DND-41 (cell line): ENCODE measurements around the gene IL17B.

Experiments used
- ATAC-seq: fragments of 200-7000 bp; cut with Tn5 transposase; 3 replicates; pipeline ENCODE4 v1.9.1; 2021; ENCODE audit warnings: low read depth; ENCODE audit not compliant: insufficient read depth
- DNase-seq: peaks from one replicate; pipeline ENCODE4 v3.0.0-alpha.2; 2020
- H2AFZ ChIP-seq: 2 replicates; pipeline ENCODE4 v1.6.0; 2012; ENCODE audit warnings: low read depth, low read length
- H3K27ac ChIP-seq: 2 replicates; pipeline ENCODE4 v1.5.1; 2012; ENCODE audit warnings: low read length, inconsistent platforms
- H3K27me3 ChIP-seq: fragments of 200-600 bp; sonication (generic); 2 replicates; pipeline ENCODE4 v1.6.0; 2012; ENCODE audit warnings: low read length, mild to moderate bottlenecking, inconsistent platforms; ENCODE audit not compliant: insufficient read depth, poor library complexity
- H3K36me3 ChIP-seq: 2 replicates; pipeline ENCODE4 v1.5.1; 2012; ENCODE audit warnings: low read length, inconsistent platforms; ENCODE audit not compliant: insufficient read depth
- H3K4me1 ChIP-seq: 2 replicates; pipeline ENCODE4 v1.5.1; 2012; ENCODE audit warnings: mild to moderate bottlenecking, low read length; ENCODE audit not compliant: insufficient read depth
- H3K4me2 ChIP-seq: 2 replicates; pipeline ENCODE4 v1.6.0; 2012; ENCODE audit warnings: mild to moderate bottlenecking, moderate library complexity, low read length, inconsistent platforms; ENCODE audit not compliant: insufficient read depth
- H3K4me3 ChIP-seq, 2 experiments: fragments of 200-600 bp in 1 of 2; shearing (Covaris generic) in 1 of 2; 2 replicates each; pipeline ENCODE4 v1.5.1; 2012 to 2016; ENCODE audit warnings: inconsistent platforms in 2 of 2, low read length in 2 of 2, mild to moderate bottlenecking in 2 of 2, low read depth in 1 of 2, moderate library complexity in 1 of 2
- H3K79me2 ChIP-seq: 2 replicates; pipeline ENCODE4 v1.6.0; 2012; ENCODE audit warnings: low read length, inconsistent platforms; ENCODE audit not compliant: insufficient read depth
- H3K9ac ChIP-seq: 2 replicates; pipeline ENCODE4 v1.6.0; 2012; ENCODE audit warnings: low read depth, mild to moderate bottlenecking, inconsistent platforms, low read length, moderate library complexity
- H3K9me3 ChIP-seq: 2 replicates; pipeline ENCODE4 v1.5.1; 2012; ENCODE audit warnings: low read length, moderate library complexity, mild to moderate bottlenecking, inconsistent platforms; ENCODE audit not compliant: insufficient read depth, severe bottlenecking
- H4K20me1 ChIP-seq: 2 replicates; pipeline ENCODE4 v1.6.0; 2012; ENCODE audit warnings: low read length; ENCODE audit not compliant: insufficient read depth
- EZH2 ChIP-seq: IDR thresholded peaks from 3 replicates; pipeline ENCODE4 v1.6.1; 2012; ENCODE audit warnings: borderline replicate concordance, low read depth, mild to moderate bottlenecking, moderate library complexity, low read length, inconsistent platforms; ENCODE audit not compliant: severe bottlenecking
- TF ChIP-seq, protein P1 (sequence below): IDR thresholded peaks from 2 replicates; pipeline ENCODE4 v1.5.1; 2012; ENCODE audit warnings: borderline replicate concordance, low read length, moderate library complexity, mild to moderate bottlenecking; ENCODE audit not compliant: poor library complexity, severe bottlenecking; ENCODE audit errors: extremely low read depth

Gene IL17B

DNA sequence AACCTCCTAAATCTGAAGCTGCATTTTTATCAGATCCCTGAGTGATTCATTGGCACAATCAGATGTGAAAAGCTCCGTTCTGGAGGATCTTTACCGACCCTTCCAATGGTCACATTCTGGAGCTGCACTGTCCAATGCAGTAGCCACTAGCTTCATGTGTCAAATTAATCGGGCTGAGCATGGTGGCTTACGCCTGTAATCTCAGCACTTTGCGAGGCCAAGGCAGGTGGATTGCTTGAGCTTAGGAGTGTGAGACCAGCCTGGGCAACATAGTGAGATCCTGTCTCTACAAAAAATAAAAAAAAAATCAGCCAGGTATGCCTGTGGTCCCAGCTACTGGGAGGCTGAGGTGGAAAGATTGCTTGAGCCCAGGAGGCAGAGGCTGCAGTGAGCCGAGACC is 3.7 kb downstream of the IL17B start:
- ATAC-seq (no peak), DNase-seq (no peak)
- Histone ChIP-seq H3K27me3 (no peaks in the 10 kb centered on the region), H3K36me3 (no peaks in the 10 kb centered on the region), H3K79me2 (no peaks in the 10 kb centered on the region), H2AFZ (no peak overlapping the region), H3K4me3 (no peak overlapping the region), H3K4me1 (no peaks in the 10 kb centered on the region), H3K4me2 (no peak overlapping the region), H3K9me3 (no peaks in the 10 kb centered on the region), H4K20me1 (no peaks in the 10 kb centered on the region), H3K9ac (no peak overlapping the region), H3K27ac (no peak overlapping the region)
- TF ChIP-seq, protein P1, sequence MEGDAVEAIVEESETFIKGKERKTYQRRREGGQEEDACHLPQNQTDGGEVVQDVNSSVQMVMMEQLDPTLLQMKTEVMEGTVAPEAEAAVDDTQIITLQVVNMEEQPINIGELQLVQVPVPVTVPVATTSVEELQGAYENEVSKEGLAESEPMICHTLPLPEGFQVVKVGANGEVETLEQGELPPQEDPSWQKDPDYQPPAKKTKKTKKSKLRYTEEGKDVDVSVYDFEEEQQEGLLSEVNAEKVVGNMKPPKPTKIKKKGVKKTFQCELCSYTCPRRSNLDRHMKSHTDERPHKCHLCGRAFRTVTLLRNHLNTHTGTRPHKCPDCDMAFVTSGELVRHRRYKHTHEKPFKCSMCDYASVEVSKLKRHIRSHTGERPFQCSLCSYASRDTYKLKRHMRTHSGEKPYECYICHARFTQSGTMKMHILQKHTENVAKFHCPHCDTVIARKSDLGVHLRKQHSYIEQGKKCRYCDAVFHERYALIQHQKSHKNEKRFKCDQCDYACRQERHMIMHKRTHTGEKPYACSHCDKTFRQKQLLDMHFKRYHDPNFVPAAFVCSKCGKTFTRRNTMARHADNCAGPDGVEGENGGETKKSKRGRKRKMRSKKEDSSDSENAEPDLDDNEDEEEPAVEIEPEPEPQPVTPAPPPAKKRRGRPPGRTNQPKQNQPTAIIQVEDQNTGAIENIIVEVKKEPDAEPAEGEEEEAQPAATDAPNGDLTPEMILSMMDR = no peak
- TF ChIP-seq EZH2 = no peak

DNA sequence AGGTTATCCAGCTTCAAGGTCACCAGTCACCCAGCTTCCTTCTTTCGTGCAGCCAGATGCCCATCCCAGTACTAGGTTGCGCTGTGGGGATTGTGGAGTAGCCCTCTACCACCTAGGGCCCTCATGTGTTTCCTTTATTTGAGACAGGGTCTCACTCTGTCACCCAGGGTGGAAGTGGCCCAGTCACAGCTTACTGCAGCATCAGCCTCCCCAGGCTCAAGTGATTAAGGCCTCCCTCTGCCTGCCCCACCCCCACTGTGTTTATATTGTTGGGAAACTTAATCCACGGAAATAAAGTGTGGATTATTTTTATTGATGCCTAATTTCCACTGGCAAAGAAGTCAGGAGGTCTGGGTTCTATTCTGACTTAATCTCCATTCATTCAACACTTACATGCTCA is 4.3 kb downstream of the IL17B start:
- H3K9ac ChIP-seq = no peak overlapping the region

DNA sequence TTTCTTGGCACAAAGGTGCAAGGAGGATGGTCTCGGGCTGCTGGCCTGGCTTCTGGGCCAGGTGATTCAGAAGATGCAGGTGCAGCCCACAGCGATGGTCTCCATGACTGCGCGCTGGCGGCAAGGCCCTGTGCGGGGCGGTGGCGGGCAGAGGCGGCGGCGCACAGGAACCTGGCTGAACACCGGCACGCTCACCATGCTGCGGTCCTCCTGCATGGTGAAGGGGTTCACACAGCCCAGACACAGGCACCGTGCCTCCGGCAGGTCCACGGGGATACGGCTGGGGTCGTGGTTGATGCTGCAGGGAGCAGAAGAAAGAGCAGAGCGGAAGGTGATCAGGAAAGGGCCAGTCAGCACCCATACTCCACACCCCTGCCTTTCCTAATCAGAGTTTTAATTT is 4.8 kb downstream of the IL17B start:
- no peaks in the 10 kb centered on the region for H4K20me1 ChIP-seq
- ATAC-seq (no peak), DNase-seq (no peak)
- H3K27ac ChIP-seq = no peak overlapping the region
- no peak overlapping the region for H3K9ac ChIP-seq
- H3K27me3 ChIP-seq = no peaks in the 10 kb centered on the region
- no peak overlapping the region for H3K4me3 ChIP-seq
- no peaks in the 10 kb centered on the region for H3K9me3 ChIP-seq
- H3K79me2 ChIP-seq = no peaks in the 10 kb centered on the region
- no peak overlapping the region for H3K4me2 ChIP-seq
- no peak for TF ChIP-seq EZH2
- TF ChIP-seq, protein P1 = no peak
- H2AFZ ChIP-seq = no peak overlapping the region
- H3K4me1 ChIP-seq = no peaks in the 10 kb centered on the region
- H3K36me3 ChIP-seq = no peaks in the 10 kb centered on the region

More for the DNA sequence above, 4.3 kb downstream of the IL17B start:
- Histone ChIP-seq H3K27ac (no peak overlapping the region), H3K79me2 (no peaks in the 10 kb centered on the region), H3K36me3 (no peaks in the 10 kb centered on the region), H2AFZ (no peak overlapping the region), H4K20me1 (no peaks in the 10 kb centered on the region), H3K27me3 (no peaks in the 10 kb centered on the region), H3K4me1 (no peaks in the 10 kb centered on the region), H3K9me3 (no peaks in the 10 kb centered on the region), H3K4me2 (no peak overlapping the region), H3K4me3 (no peak overlapping the region)
- DNase-seq = no peak
- TF ChIP-seq EZH2 = no peak
- TF ChIP-seq, protein P1 = no peak
- no peak for ATAC-seq

DNA sequence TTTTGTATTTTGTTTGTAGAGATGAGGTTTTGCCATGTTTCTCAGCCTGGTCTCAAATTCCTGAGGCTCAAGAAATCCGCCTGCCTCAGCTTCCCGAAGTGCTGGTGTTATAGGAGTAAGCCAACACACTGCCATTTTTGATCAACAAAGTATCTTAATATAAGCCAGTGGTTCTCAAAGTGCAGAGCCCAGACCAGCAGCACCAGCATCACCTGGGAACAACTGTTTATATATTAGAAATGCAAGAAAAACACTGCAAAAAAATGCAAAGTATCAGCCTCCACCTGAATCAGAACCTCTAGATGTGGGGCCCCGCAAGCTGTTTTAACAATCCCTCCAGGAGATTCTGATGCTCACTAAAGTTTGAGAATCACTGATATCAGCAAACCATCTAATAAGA is 6.2 kb downstream of the IL17B start:
- no peaks in the 10 kb centered on the region for H3K9me3 ChIP-seq
- no peak for TF ChIP-seq EZH2
- TF ChIP-seq, protein P1 = no peak
- H3K4me2 ChIP-seq = no peak overlapping the region
- no peak overlapping the region for H3K4me3 ChIP-seq
- no peaks in the 10 kb centered on the region for H3K36me3 ChIP-seq
- H3K27me3 ChIP-seq = no peaks in the 10 kb centered on the region
- no peaks in the 10 kb centered on the region for H3K4me1 ChIP-seq
- ATAC-seq (no peak), DNase-seq (no peak)
- no peak overlapping the region for H3K27ac ChIP-seq
- no peaks in the 10 kb centered on the region for H4K20me1 ChIP-seq
- H2AFZ ChIP-seq = no peak overlapping the region
- no peak overlapping the region for H3K9ac ChIP-seq
- H3K79me2 ChIP-seq = no peaks in the 10 kb centered on the region
